ENCODE results near the gene MRPL14. TPM values are rescaled to one million over a fixed set of nuclear protein-coding genes. Genes with fewer than 3 reads are reported as not detected.

The MRPL14 gene
- total and polyA plus RNA-seq, 10 of the 15 experiments (the other 5 are each of a cell fraction or from before 2014, with no cell fraction given) = 80.5 to 294 (median 122) TPM

GRCh38 chr6:44115866-44116265, 11.4 kb downstream of the MRPL14 start:
- Histone ChIP-seq H3K27me3 (replicated peaks in 1 of 2; ENCODE audit: control insufficient read depth in 2 of 2, insufficient read depth in 2 of 2, low read length in 1 of 2) (no peaks in the 10 kb centered on the region), H3K4me3 (no peak overlapping the region), H4K20me1 (ENCODE audit: control insufficient read depth, insufficient read depth) (peaks cover 6% of the 10 kb centered on the region; the same call in 1 of the 2 replicates), H3K27ac (ENCODE audit: control insufficient read depth, insufficient read depth) (no peak overlapping the region), H3K79me2 (ENCODE audit: control insufficient read depth, insufficient read depth, low read length) (peaks cover 49% of the 10 kb centered on the region), H3K9ac (ENCODE audit: control insufficient read depth, insufficient read depth, low read length) (no peak overlapping the region), H3K4me1 (ENCODE audit: control insufficient read depth, insufficient read depth, low read length) (no peaks in the 10 kb centered on the region; the same call in 1 of the 2 replicates), H2AFZ (ENCODE audit: control insufficient read depth, low read depth, low read length) (no peak overlapping the region), H3K36me3 (ENCODE audit: control insufficient read depth in 2 of 2, insufficient read depth in 2 of 2, low read length in 1 of 2) (peaks cover 16 to 17% of the 10 kb centered on the region in 2 experiments), H3K9me3 (replicated peaks; ENCODE audit: control insufficient read depth, insufficient read depth, low read length) (no peaks in the 10 kb centered on the region), H3K4me2 (ENCODE audit: control insufficient read depth, insufficient read depth) (no peak overlapping the region)
- SMC1A ChIA-PET (ENCODE audit: uncharacterized antibody, unreplicated experiment) = no interaction called here
- FAIRE-seq (no peak), DNase-seq (ENCODE audit: low read depth, low spot score) (no peak), ATAC-seq (no peak)
- in situ Hi-C loops (cut with MboI) = no loop called here
- no TSS peak for BruUV-seq (replicated peaks)
- WGBS (ENCODE audit: insufficient coverage, insufficient replicate concordance, low lambda C conversion rate, missing lambda C conversion rate) = 97% methylated on average over 5 of the region's 5 CpGs
- CTCF ChIA-PET = interaction anchor here (1.2 to 2.4 kb wide), 2 partner anchors 19 to 122 kb away, joined by 4 to 16 read pairs; no protein-coding TSS in a partner anchor
- POLR2A ChIA-PET = interaction anchor here (0.6 kb wide), 1 partner anchor 41 kb away, joined by 3 read pairs; no protein-coding TSS in a partner anchor
- RAD21 ChIA-PET (ENCODE audit: unreplicated experiment) = no interaction called here
- intact Hi-C loops (cut with micrococcal nuclease; ENCODE audit: unreplicated experiment) = no loop called here
- no peak for TF ChIP-seq POU2F2 (IDR thresholded peaks at IDR 0.05; ENCODE audit: borderline replicate concordance, low read depth, low read length)

GRCh38 chr6:44113414-44113813, 13.8 kb downstream of the MRPL14 start:
- H3K36me3 ChIP-seq (ENCODE audit: control insufficient read depth in 2 of 2, insufficient read depth in 2 of 2, low read length in 1 of 2) = peaks cover 20 to 29% of the 10 kb centered on the region in 2 experiments
- FAIRE-seq (no peak), DNase-seq (ENCODE audit: low read depth, low spot score) (no peak), ATAC-seq (no peak; the same call in 2 of the 3 replicates)
- intact Hi-C loops (cut with micrococcal nuclease; ENCODE audit: unreplicated experiment) = no loop called here
- no peaks in the 10 kb centered on the region for H3K4me1 ChIP-seq (ENCODE audit: control insufficient read depth, insufficient read depth, low read length)
- H4K20me1 ChIP-seq (ENCODE audit: control insufficient read depth, insufficient read depth) = peaks cover 3% of the 10 kb centered on the region; the same call in 1 of the 2 replicates
- H3K79me2 ChIP-seq (ENCODE audit: control insufficient read depth, insufficient read depth, low read length) = peaks cover 24% of the 10 kb centered on the region
- SMC1A ChIA-PET (ENCODE audit: uncharacterized antibody, unreplicated experiment) = interaction anchor here (1.0 kb wide), 1 partner anchor 18 kb away, joined by 3 read pairs; no protein-coding TSS in a partner anchor
- no peak overlapping the region for H3K27ac ChIP-seq (ENCODE audit: control insufficient read depth, insufficient read depth)
- H3K27me3 ChIP-seq (replicated peaks in 1 of 2; ENCODE audit: control insufficient read depth in 2 of 2, insufficient read depth in 2 of 2, low read length in 1 of 2) = no peaks in the 10 kb centered on the region
- CTCF ChIA-PET = interaction anchor here (0.6 kb wide), 1 partner anchor 14 kb away, joined by 3 read pairs; no protein-coding TSS in a partner anchor
- POLR2A ChIA-PET = no interaction called here
- RAD21 ChIA-PET (ENCODE audit: unreplicated experiment) = no interaction called here
- in situ Hi-C loops (cut with MboI) = no loop called here
- H3K9ac ChIP-seq (ENCODE audit: control insufficient read depth, insufficient read depth, low read length) = no peak overlapping the region
- H3K4me2 ChIP-seq (ENCODE audit: control insufficient read depth, insufficient read depth) = no peak overlapping the region
- peak in 2 of 3 experiments; percentile 16 to 19; a peak in 2 of 6 replicates for TF ChIP-seq CTCF (IDR thresholded peaks at IDR 0.05 in 2 of 3, conservative IDR thresholded peaks at IDR 0.05 in 1 of 3; ENCODE audit: control insufficient read depth in 2 of 3, extremely low read depth in 1 of 3, insufficient read depth in 1 of 3, low read depth in 3 of 3, low read length in 3 of 3)
- TF ChIP-seq EP300 (IDR thresholded peaks at IDR 0.05; ENCODE audit: borderline replicate concordance in 1 of 2, control insufficient read depth in 1 of 2, low read depth in 2 of 2, low read length in 2 of 2) = no peak
- no peak overlapping the region for H2AFZ ChIP-seq (ENCODE audit: control insufficient read depth, low read depth, low read length)
- 83% methylated on average over 3 of the region's 3 CpGs for WGBS (ENCODE audit: insufficient coverage, insufficient replicate concordance, low lambda C conversion rate, missing lambda C conversion rate)
- no peaks in the 10 kb centered on the region for H3K9me3 ChIP-seq (replicated peaks; ENCODE audit: control insufficient read depth, insufficient read depth, low read length)
- no TSS peak for BruUV-seq (replicated peaks)
- no peak overlapping the region for H3K4me3 ChIP-seq

All from GM12878 (cell line).